Dendritic cell treated with granulocyte-macrophage colony-stimulating factor and Interleukin-4, amounts not matched to agents 40 ng/mL and 50 ng/mL, for 4 days (primary cell): ENCODE data around the gene RCAN2.

Experiments used
- H3K27ac Mint-ChIP-seq: one replicate; pipeline ENCODE4 v1.8.0; 2022; ENCODE audit warnings: mild to moderate bottlenecking, mixed read lengths
- H3K27me3 Mint-ChIP-seq: one replicate; pipeline ENCODE4 v1.8.0; 2022; ENCODE audit warnings: mild to moderate bottlenecking, mixed read lengths
- H3K36me3 Mint-ChIP-seq: one replicate; pipeline ENCODE4 v1.8.0; 2022; ENCODE audit warnings: low read depth, mixed read lengths
- H3K4me1 Mint-ChIP-seq: one replicate; pipeline ENCODE4 v1.8.0; 2022; ENCODE audit warnings: low read depth, mixed read lengths
- H3K4me3 Mint-ChIP-seq: one replicate; pipeline ENCODE4 v1.8.0; 2022; ENCODE audit warnings: mild to moderate bottlenecking, moderate library complexity, mixed read lengths
- H3K9me3 Mint-ChIP-seq: one replicate; pipeline ENCODE4 v1.8.0; 2022; ENCODE audit warnings: mixed read lengths
- intact Hi-C: fragments of 100-400 bp; cut with micrococcal nuclease; formaldehyde crosslinking; loops from one replicate; pipeline ENCODE4 v1.15.0; 2022

Gene RCAN2

GRCh38 chr6:46472243-46472642 is 19.0 kb downstream of the RCAN2 start:
- H3K36me3 Mint-ChIP-seq: no peaks in the 10 kb centered on the region
- H3K4me1 Mint-ChIP-seq: no peaks in the 10 kb centered on the region
- H3K27ac Mint-ChIP-seq: no peak overlapping the region
- H3K9me3 Mint-ChIP-seq: no peaks in the 10 kb centered on the region
- H3K27me3 Mint-ChIP-seq: peaks cover 7% of the 10 kb centered on the region
- intact Hi-C loops: no loop called here
- no peak overlapping the region for H3K4me3 Mint-ChIP-seq

DNA sequence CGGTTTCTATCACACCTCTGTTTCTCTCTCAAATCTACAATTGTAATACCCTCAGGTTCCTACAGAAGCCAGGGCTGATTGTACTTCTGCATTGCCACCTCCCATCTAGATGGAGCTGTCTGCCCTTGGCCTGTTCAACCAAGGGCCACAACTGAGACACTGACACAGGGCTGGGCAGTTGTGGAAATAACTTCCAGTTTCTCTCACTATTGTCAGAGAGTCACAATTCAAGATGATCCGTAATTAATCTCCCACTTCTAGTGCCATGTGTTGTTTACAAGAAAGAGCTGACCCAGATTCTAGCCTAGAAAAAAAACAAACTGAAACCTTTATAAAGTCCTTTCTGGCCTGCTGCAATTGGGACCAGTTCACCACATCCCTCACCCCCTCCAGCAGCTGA is 22.2 kb downstream of the RCAN2 start:
- Mint-ChIP-seq H3K9me3 (no peaks in the 10 kb centered on the region), H3K27me3 (peaks cover 4% of the 10 kb centered on the region), H3K4me1 (no peaks in the 10 kb centered on the region), H3K4me3 (no peak overlapping the region), H3K27ac (no peak overlapping the region), H3K36me3 (no peaks in the 10 kb centered on the region)
- intact Hi-C loops: no loop called here

DNA sequence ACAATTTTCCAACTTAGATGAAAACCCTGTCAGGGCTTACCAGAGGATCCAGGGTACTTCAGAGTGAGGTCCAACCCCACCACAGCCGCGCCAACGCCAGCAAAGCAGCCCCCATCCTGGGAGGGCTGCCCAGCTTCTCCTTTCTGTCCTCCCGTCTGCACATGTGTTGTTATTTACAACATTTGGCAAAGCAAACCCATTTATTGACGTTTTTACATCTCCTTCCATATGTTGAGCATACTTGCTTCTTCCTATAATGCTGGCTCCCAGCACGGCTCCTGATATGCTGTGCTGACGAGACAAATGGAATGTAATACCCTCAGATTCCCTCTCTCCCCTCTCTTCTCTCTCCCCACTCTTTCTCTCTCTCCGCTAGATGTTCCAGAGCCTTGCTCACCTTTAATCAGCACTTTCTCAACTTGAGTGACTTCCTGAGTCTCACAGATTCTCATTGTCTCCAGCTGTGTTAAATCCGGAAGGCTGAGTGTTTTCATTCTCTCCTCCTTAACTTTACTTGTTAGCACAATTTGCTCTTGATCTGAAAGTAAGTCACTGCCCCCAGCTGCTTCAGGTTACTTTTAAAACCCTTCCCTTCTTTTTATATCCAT is 22.7 kb downstream of the RCAN2 start:
- no peaks in the 10 kb centered on the region for H3K4me1 Mint-ChIP-seq
- no peak overlapping the region for H3K27ac Mint-ChIP-seq
- H3K4me3 Mint-ChIP-seq: no peak overlapping the region
- H3K9me3 Mint-ChIP-seq: no peaks in the 10 kb centered on the region
- intact Hi-C loops: no loop called here
- H3K36me3 Mint-ChIP-seq: no peaks in the 10 kb centered on the region
- peaks cover 2% of the 10 kb centered on the region for H3K27me3 Mint-ChIP-seq

DNA sequence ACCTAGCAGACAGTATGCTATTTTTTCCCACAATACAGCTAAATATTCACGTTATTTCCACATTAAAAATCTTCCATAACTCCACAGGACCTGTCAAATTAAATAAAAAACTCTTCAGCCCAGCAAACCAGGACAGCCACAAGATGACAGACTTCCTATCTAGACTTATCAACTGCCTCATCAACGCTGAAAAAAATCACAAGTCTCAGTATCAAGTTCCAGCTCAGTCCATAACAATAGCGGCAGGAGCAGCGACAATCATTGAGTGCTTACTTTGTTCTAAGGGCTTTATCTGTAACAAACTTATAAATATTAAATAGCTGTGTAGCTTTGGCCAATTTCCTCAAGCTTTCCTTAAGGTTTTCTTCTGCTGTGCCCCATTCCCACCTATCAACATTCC is 24.7 kb downstream of the RCAN2 start:
- H3K27me3 Mint-ChIP-seq: peaks cover 2% of the 10 kb centered on the region

DNA sequence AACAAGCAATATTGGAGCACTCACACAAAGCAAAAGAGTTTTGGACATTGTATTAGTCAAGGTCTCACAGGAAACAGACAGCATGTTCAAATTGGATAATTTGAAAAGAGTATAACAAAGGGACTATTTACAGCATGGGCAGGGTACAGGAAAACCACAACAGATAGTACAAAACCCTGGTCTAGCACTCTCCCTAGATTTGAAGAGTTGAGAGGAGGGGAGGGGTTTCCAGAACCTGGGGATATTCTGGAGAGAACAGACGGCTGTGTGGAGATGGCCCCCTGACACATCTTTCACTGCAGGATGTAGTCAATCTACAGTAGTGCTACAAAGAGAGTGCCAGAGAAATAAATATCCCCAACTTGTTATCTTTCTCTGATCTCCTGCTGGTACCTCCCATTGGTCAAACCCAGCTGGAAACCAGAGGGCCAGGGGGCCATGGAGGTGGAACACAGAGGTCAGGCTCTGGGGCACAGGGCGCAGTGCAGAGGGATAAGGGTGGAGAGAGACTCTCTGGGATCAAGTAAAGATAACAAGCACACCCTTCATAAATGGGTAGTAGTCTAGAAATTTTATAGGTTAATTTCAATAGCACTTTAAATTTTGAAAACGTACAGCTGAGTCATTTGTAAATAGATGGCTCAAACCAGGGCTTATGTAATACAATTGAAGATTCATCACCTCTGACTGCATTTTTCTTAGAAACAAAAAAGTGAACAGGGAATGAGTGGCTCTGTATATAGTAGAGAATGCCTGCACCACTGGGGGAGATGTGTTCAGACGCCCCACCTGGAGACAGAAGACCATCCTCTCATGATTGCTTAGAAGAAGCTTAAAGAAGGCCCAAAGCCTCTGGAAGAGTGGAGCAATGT is 25.7 kb downstream of the RCAN2 start:
- intact Hi-C loops: no loop called here
- H3K27me3 Mint-ChIP-seq: peaks cover 2% of the 10 kb centered on the region
- no peaks in the 10 kb centered on the region for H3K9me3 Mint-ChIP-seq
- no peak overlapping the region for H3K27ac Mint-ChIP-seq
- H3K4me3 Mint-ChIP-seq: no peak overlapping the region
- H3K4me1 Mint-ChIP-seq: no peaks in the 10 kb centered on the region
- no peaks in the 10 kb centered on the region for H3K36me3 Mint-ChIP-seq

More for the DNA sequence above, 24.7 kb downstream of the RCAN2 start:
- intact Hi-C loops: no loop called here
- Mint-ChIP-seq H3K27ac (no peak overlapping the region), H3K36me3 (no peaks in the 10 kb centered on the region), H3K4me1 (no peaks in the 10 kb centered on the region), H3K9me3 (no peaks in the 10 kb centered on the region), H3K4me3 (no peak overlapping the region)

DNA sequence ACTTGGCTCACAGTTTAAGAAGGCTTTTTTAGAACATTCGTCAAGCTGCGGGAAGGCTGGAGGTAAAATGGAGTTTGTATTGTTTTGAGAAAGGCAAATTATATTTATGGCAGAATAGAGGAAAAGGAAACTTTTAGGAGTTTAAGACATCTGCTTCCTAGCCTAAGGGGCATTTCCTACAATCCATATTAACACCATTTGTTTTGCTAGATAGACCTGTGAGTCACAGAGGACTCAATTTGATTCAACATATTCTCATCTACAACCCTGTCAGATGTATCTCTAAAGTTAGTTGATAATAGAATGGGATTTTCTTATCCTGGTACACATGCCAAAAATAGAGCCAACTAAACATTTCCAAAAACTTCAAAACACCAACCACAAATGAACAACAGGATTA is 35.0 kb downstream of the RCAN2 start:
- Mint-ChIP-seq H3K27me3 (no peaks in the 10 kb centered on the region), H3K27ac (no peak overlapping the region), H3K4me3 (no peak overlapping the region), H3K4me1 (no peaks in the 10 kb centered on the region), H3K36me3 (no peaks in the 10 kb centered on the region), H3K9me3 (no peaks in the 10 kb centered on the region)
- intact Hi-C loops: no loop called here

- no peaks in the 10 kb centered on the region for H3K36me3 Mint-ChIP-seq
- intact Hi-C loops: no loop called here
- no peaks in the 10 kb centered on the region for H3K9me3 Mint-ChIP-seq
- H3K27ac Mint-ChIP-seq: no peak overlapping the region
- no peak overlapping the region for H3K4me3 Mint-ChIP-seq
- H3K4me1 Mint-ChIP-seq: no peaks in the 10 kb centered on the region
- peaks cover 2% of the 10 kb centered on the region for H3K27me3 Mint-ChIP-seq
Measured at GRCh38 chr6:46454691-46455090, 36.6 kb downstream of the RCAN2 start.

DNA sequence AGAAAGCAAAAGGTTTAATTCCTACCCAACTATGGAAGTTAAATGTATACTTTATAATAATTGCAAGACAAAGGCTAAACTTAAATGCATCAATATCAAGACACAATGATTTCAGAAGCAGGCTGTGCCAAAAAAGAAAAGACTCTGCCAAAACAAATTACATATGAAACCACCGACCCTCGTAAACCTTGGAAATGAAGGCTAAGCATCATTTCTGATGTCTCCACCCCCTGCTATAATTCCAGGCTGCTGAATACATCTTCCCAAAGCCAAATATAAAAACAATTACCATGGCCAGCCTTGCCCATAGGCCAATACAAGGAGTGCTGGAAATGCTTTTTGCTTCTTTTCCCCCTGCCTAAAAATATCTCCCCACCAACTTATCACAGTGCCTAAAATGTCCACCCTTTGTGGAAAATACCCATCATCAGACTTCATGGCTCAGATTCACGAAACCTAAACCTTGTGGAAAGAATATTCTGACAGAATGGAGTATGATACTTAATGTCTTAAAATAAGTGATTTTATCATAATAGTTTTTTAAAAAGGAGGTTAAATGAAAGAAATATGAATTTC is 37.4 kb downstream of the RCAN2 start:
- H3K27me3 Mint-ChIP-seq: peaks cover 2% of the 10 kb centered on the region
- H3K27ac Mint-ChIP-seq: no peak overlapping the region
- intact Hi-C loops: no loop called here
- H3K36me3 Mint-ChIP-seq: no peaks in the 10 kb centered on the region
- no peak overlapping the region for H3K4me3 Mint-ChIP-seq
- H3K9me3 Mint-ChIP-seq: no peaks in the 10 kb centered on the region
- no peaks in the 10 kb centered on the region for H3K4me1 Mint-ChIP-seq

DNA sequence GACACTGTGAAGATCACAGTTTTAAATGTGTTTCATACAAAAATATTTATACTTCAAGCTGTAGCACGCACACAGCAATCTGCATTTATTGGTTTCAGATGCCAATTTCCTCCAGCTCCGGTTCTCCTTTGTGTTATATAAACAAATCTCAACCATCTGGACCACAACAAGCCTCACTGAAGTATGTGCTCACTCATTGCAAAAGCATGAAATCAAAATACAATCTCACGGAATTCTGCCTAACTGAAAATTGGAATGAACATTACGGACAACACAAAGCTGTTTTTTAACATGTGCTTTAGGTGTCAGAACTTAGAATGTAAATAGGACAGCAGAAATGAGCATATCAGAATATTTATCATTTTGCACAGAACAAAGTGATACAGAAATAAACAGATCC is 38.0 kb downstream of the RCAN2 start:
- H3K9me3 Mint-ChIP-seq: no peaks in the 10 kb centered on the region
- no peaks in the 10 kb centered on the region for H3K36me3 Mint-ChIP-seq
- intact Hi-C loops: no loop called here
- H3K4me1 Mint-ChIP-seq: no peaks in the 10 kb centered on the region
- no peak overlapping the region for H3K4me3 Mint-ChIP-seq
- H3K27ac Mint-ChIP-seq: no peak overlapping the region
- H3K27me3 Mint-ChIP-seq: peaks cover 2% of the 10 kb centered on the region

GRCh38 chr6:46452312-46452917 is 38.8 kb downstream of the RCAN2 start:
- no peaks in the 10 kb centered on the region for H3K9me3 Mint-ChIP-seq
- no peaks in the 10 kb centered on the region for H3K36me3 Mint-ChIP-seq
- H3K4me1 Mint-ChIP-seq: no peaks in the 10 kb centered on the region
- intact Hi-C loops: no loop called here
- no peak overlapping the region for H3K27ac Mint-ChIP-seq
- no peak overlapping the region for H3K4me3 Mint-ChIP-seq
- H3K27me3 Mint-ChIP-seq: peaks cover 5% of the 10 kb centered on the region

- no peaks in the 10 kb centered on the region for H3K36me3 Mint-ChIP-seq
- no peaks in the 10 kb centered on the region for H3K4me1 Mint-ChIP-seq
- no peaks in the 10 kb centered on the region for H3K9me3 Mint-ChIP-seq
- H3K4me3 Mint-ChIP-seq: no peak overlapping the region
- intact Hi-C loops: no loop called here
- H3K27me3 Mint-ChIP-seq: peaks cover 5% of the 10 kb centered on the region
- H3K27ac Mint-ChIP-seq: no peak overlapping the region
Measured at GRCh38 chr6:46451343-46451742, 39.9 kb downstream of the RCAN2 start.

DNA sequence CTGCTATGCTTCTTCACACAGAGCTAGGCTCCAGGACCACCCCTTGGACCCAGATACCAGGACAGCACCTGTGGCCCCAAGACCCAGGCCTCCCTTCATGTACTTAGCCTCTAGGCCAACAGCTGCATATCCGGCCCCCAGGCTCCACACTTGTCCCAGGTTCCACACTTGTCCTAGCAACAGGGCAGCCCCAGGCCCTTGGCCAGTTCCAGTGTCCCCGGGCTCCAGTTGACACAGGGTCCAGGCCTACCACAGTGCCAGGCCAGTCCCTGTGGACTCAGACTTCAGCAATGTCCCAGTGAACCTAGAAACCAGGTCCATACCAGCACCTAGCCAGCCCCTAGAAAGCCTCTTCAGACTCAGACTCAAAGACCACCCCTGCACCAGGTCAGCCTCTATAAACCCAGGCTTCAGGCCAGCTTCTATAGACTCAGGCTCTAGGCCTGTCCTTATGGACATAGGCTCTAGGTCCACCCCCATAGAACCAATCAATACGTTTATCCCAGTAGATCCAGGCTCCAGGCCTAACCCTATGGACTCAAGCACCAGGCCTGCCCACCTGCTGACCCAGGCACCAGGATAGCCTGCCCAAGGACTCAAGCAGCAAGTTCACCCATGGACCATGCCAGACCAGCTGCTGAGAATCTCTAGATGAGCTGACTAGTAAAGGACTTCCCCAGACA is 46.3 kb downstream of the RCAN2 start:
- Mint-ChIP-seq H3K9me3 (peaks cover 16% of the 10 kb centered on the region), H3K4me1 (no peaks in the 10 kb centered on the region), H3K27ac (no peak overlapping the region), H3K27me3 (peaks cover 3% of the 10 kb centered on the region), H3K36me3 (no peaks in the 10 kb centered on the region), H3K4me3 (no peak overlapping the region)
- intact Hi-C loops: no loop called here

DNA sequence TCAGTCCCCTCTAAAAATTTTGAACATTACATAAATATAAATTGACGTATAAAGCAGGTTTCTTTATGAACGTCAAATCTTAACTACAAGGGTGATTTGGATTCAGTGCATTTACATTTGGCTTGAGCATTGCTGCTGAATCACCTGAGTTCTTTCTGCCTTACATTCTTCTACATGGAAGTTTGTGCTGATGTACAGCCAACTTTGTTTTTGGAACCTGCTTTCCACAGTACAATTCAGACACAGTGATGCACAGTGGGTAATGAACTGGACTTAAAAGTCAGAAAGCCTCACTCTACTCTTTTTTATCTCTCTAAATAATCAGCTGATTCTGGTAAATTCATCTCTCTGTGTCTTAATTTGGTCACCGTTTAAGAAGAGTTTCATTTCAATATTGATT is 47.6 kb downstream of the RCAN2 start:
- Mint-ChIP-seq H3K27ac (no peak overlapping the region), H3K4me1 (no peaks in the 10 kb centered on the region), H3K27me3 (peaks cover 3% of the 10 kb centered on the region), H3K9me3 (peaks cover 16% of the 10 kb centered on the region), H3K4me3 (no peak overlapping the region), H3K36me3 (no peaks in the 10 kb centered on the region)
- intact Hi-C loops: no loop called here

DNA sequence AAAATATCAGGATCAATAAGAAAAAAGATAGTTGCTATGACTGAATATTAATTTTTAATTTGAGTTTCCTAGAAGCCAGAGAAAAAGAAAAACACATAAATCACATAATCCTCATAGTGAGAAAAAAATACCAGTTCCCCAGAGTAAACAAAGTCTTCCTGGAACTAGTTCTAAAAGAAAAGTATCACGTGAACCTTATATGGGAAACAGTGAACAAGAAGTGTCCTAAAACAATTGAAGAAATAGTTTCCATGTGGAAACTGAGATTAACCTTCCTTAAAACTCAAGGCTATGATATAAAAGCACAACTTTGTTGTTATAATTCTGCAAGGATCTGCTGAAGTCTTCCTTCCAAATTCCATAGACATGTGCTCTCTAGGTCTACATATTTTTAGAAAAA is 50.6 kb downstream of the RCAN2 start:
- Mint-ChIP-seq H3K36me3 (no peaks in the 10 kb centered on the region), H3K27me3 (no peaks in the 10 kb centered on the region), H3K9me3 (peaks cover 11% of the 10 kb centered on the region), H3K4me1 (no peaks in the 10 kb centered on the region), H3K27ac (no peak overlapping the region), H3K4me3 (no peak overlapping the region)
- intact Hi-C loops: no loop called here
